ENCODE data around the gene FAM89B. TPM values are rescaled to one million over a fixed set of nuclear protein-coding genes. Genes with fewer than 3 reads are reported as not detected.

Gene FAM89B
- polyA plus RNA-seq, 3 donors = 51.3 to 139 (median 70.8) TPM

- peak overlapping the region in 5 of 7 donors; percentile 44 to 79 (median 72) for H3K27ac Mint-ChIP-seq
Measured at GRCh38 chr11:65583589-65583988, 11.3 kb downstream of the FAM89B start.

GRCh38 chr11:65584106-65584505 lies 11.8 kb downstream of the FAM89B start:
- H2AFZ ChIP-seq (ENCODE audit: insufficient read depth, low read depth, low read length, poor library complexity, severe bottlenecking) = no peak overlapping the region
- Mint-ChIP-seq H3K27ac (peak overlapping the region in 5 of 7 donors; percentile 21 to 77 (median 71)), H3K27me3 (ENCODE audit: low read depth in 3 of 3) (peaks cover 0 to 2% (median 0%) of the 10 kb centered on the region in 3 donors), H3K4me3 (no peak overlapping the region), H3K4me1 (peaks cover 67% of the 10 kb centered on the region), H3K36me3 (peaks cover 64 to 81% of the 10 kb centered on the region in 2 donors), H3K9me3 (no peaks in the 10 kb centered on the region)
- TF ChIP-seq, protein P1, sequence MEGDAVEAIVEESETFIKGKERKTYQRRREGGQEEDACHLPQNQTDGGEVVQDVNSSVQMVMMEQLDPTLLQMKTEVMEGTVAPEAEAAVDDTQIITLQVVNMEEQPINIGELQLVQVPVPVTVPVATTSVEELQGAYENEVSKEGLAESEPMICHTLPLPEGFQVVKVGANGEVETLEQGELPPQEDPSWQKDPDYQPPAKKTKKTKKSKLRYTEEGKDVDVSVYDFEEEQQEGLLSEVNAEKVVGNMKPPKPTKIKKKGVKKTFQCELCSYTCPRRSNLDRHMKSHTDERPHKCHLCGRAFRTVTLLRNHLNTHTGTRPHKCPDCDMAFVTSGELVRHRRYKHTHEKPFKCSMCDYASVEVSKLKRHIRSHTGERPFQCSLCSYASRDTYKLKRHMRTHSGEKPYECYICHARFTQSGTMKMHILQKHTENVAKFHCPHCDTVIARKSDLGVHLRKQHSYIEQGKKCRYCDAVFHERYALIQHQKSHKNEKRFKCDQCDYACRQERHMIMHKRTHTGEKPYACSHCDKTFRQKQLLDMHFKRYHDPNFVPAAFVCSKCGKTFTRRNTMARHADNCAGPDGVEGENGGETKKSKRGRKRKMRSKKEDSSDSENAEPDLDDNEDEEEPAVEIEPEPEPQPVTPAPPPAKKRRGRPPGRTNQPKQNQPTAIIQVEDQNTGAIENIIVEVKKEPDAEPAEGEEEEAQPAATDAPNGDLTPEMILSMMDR (IDR thresholded peaks at IDR 0.05) = no peak
- peaks cover 97% of the 10 kb centered on the region for H4K20me1 ChIP-seq (ENCODE audit: insufficient read depth, low read length)
- DNase-seq = no peak
- H3K9me3 ChIP-seq (replicated peaks in 1 of 2; ENCODE audit: control insufficient read depth in 1 of 2, insufficient read depth in 1 of 2, low read length in 2 of 2) = no peaks in the 10 kb centered on the region
- H3K27me3 ChIP-seq (ENCODE audit: control insufficient read depth in 2 of 2, insufficient read depth in 2 of 2, low read length in 2 of 2) = no peaks in the 10 kb centered on the region
- intact Hi-C loops (cut with micrococcal nuclease) = no loop called here
- peaks cover 47 to 68% of the 10 kb centered on the region in 2 donors for H3K4me1 ChIP-seq (ENCODE audit: control insufficient read depth in 1 of 2, insufficient read depth in 2 of 2, low read length in 2 of 2)
- H3K36me3 ChIP-seq (replicated peaks in 1 of 2; ENCODE audit: control insufficient read depth in 1 of 2, insufficient read depth in 2 of 2, low read length in 2 of 2) = peaks cover 65 to 72% of the 10 kb centered on the region in 2 donors
- H3K79me2 ChIP-seq (ENCODE audit: insufficient read depth, low read length) = peaks cover 91% of the 10 kb centered on the region
- no peak overlapping the region for H3K4me3 ChIP-seq (replicated peaks in 1 of 3; ENCODE audit: low read depth in 2 of 3, low read length in 3 of 3)
- WGBS (ENCODE audit: insufficient coverage) = 66% methylated on average over 5 of the region's 8 CpGs
- peak overlapping the region; percentile 11 to 50 for H3K27ac ChIP-seq (ENCODE audit: low read depth in 1 of 2, low read length in 2 of 2)
- no peak overlapping the region for H3K4me2 ChIP-seq (replicated peaks; ENCODE audit: extremely low read depth, low read length, poor library complexity, severe bottlenecking)
- no peak overlapping the region for H3K9ac ChIP-seq (ENCODE audit: insufficient read depth, low read length, poor library complexity, severe bottlenecking)

More at GRCh38 chr11:65583589-65583988, 11.3 kb downstream of the FAM89B start:
- Histone ChIP-seq H3K79me2 (ENCODE audit: insufficient read depth, low read length) (peaks cover 91% of the 10 kb centered on the region), H2AFZ (ENCODE audit: insufficient read depth, low read depth, low read length, poor library complexity, severe bottlenecking) (no peak overlapping the region), H3K4me2 (replicated peaks; ENCODE audit: extremely low read depth, low read length, poor library complexity, severe bottlenecking) (no peak overlapping the region), H4K20me1 (ENCODE audit: insufficient read depth, low read length) (peaks cover 97% of the 10 kb centered on the region), H3K9me3 (replicated peaks in 1 of 2; ENCODE audit: control insufficient read depth in 1 of 2, insufficient read depth in 1 of 2, low read length in 2 of 2) (no peaks in the 10 kb centered on the region), H3K4me3 (replicated peaks in 1 of 3; ENCODE audit: low read depth in 2 of 3, low read length in 3 of 3) (no peak overlapping the region), H3K4me1 (ENCODE audit: control insufficient read depth in 1 of 2, insufficient read depth in 2 of 2, low read length in 2 of 2) (peaks cover 47 to 68% of the 10 kb centered on the region in 2 donors), H3K36me3 (replicated peaks in 1 of 2; ENCODE audit: control insufficient read depth in 1 of 2, insufficient read depth in 2 of 2, low read length in 2 of 2) (peaks cover 70 to 77% of the 10 kb centered on the region in 2 donors), H3K27me3 (ENCODE audit: control insufficient read depth in 2 of 2, insufficient read depth in 2 of 2, low read length in 2 of 2) (no peaks in the 10 kb centered on the region), H3K27ac (ENCODE audit: low read depth in 1 of 2, low read length in 2 of 2) (peak overlapping the region; percentile 11 to 50), H3K9ac (ENCODE audit: insufficient read depth, low read length, poor library complexity, severe bottlenecking) (no peak overlapping the region)
- TF ChIP-seq, protein P1 (IDR thresholded peaks at IDR 0.05) = no peak
- DNase-seq = no peak
- WGBS (ENCODE audit: insufficient coverage) = 92% methylated on average over 1 of the region's 10 CpGs
- intact Hi-C loops (cut with micrococcal nuclease) = no loop called here
- H3K9me3 Mint-ChIP-seq = no peaks in the 10 kb centered on the region
- peaks cover 67% of the 10 kb centered on the region for H3K4me1 Mint-ChIP-seq
- H3K27me3 Mint-ChIP-seq (ENCODE audit: low read depth in 3 of 3) = peaks cover 0 to 2% (median 0%) of the 10 kb centered on the region in 3 donors
- no peak overlapping the region for H3K4me3 Mint-ChIP-seq
- peaks cover 65 to 81% of the 10 kb centered on the region in 2 donors for H3K36me3 Mint-ChIP-seq
